Measurements from ENCODE around the gene CHRM2.

Gene CHRM2

GRCh38 chr7:136894789-136895188 lies 26.3 kb downstream of the CHRM2 start:
- DNase-seq (ENCODE audit: low read depth), result no peak

GRCh38 chr7:136897676-136898075 lies 29.2 kb downstream of the CHRM2 start:
- no peak for DNase-seq (ENCODE audit: low read depth)

GRCh38 chr7:136900005-136900404 lies 31.6 kb downstream of the CHRM2 start:
- DNase-seq (ENCODE audit: low read depth), result no peak

GRCh38 chr7:136910771-136911170 lies 42.3 kb downstream of the CHRM2 start:
- DNase-seq (ENCODE audit: low read depth), result no peak

- DNase-seq (ENCODE audit: low read depth), result no peak
Measured at GRCh38 chr7:136911344-136911743, 42.9 kb downstream of the CHRM2 start.

- DNase-seq (ENCODE audit: low read depth), result no peak
Measured at GRCh38 chr7:136912339-136912738, 43.9 kb downstream of the CHRM2 start.

GRCh38 chr7:136914016-136914415 lies 45.6 kb downstream of the CHRM2 start:
- no peak for DNase-seq (ENCODE audit: low read depth)

GRCh38 chr7:136919820-136920219 lies 51.4 kb downstream of the CHRM2 start:
- no peak for DNase-seq (ENCODE audit: low read depth)

- DNase-seq (ENCODE audit: low read depth), result no peak
Measured at GRCh38 chr7:136923111-136923667, 54.7 kb downstream of the CHRM2 start.

- no peak for DNase-seq (ENCODE audit: low read depth)
Measured at GRCh38 chr7:136925044-136925443, 56.6 kb downstream of the CHRM2 start.

- no peak for DNase-seq (ENCODE audit: low read depth)
Measured at GRCh38 chr7:136925556-136925955, 57.1 kb downstream of the CHRM2 start.

GRCh38 chr7:136931169-136931867 lies 62.9 kb downstream of the CHRM2 start:
- no peak for DNase-seq (ENCODE audit: low read depth)

GRCh38 chr7:136937436-136937835 lies 69.0 kb downstream of the CHRM2 start:
- DNase-seq (ENCODE audit: low read depth), result no peak

GRCh38 chr7:136938476-136938875 lies 70.0 kb downstream of the CHRM2 start:
- DNase-seq (ENCODE audit: low read depth), result no peak

GRCh38 chr7:136940122-136940521 lies 71.7 kb downstream of the CHRM2 start:
- no peak for DNase-seq (ENCODE audit: low read depth)

- DNase-seq (ENCODE audit: low read depth), result no peak
Measured at GRCh38 chr7:136940917-136941316, 72.5 kb downstream of the CHRM2 start.

GRCh38 chr7:136941816-136942215 lies 73.4 kb downstream of the CHRM2 start:
- no peak for DNase-seq (ENCODE audit: low read depth)

GRCh38 chr7:136942401-136942800 lies 73.9 kb downstream of the CHRM2 start:
- DNase-seq (ENCODE audit: low read depth), result no peak

- no peak for DNase-seq (ENCODE audit: low read depth)
Measured at GRCh38 chr7:136942994-136943393, 74.5 kb downstream of the CHRM2 start.

- no peak for DNase-seq (ENCODE audit: low read depth)
Measured at GRCh38 chr7:136947347-136947746, 78.9 kb downstream of the CHRM2 start.

- no peak for DNase-seq (ENCODE audit: low read depth)
Measured at GRCh38 chr7:136950331-136950730, 81.9 kb downstream of the CHRM2 start.

GRCh38 chr7:136953386-136953785 lies 84.9 kb downstream of the CHRM2 start:
- DNase-seq (ENCODE audit: low read depth), result no peak

- DNase-seq (ENCODE audit: low read depth), result no peak
Measured at GRCh38 chr7:136956232-136956631, 87.8 kb downstream of the CHRM2 start.

- DNase-seq (ENCODE audit: low read depth), result no peak
Measured at GRCh38 chr7:136956671-136957070, 88.2 kb downstream of the CHRM2 start.
